Stimulated activated naive B cell treated with anti-CD40 and anti-IgM and Interleukin-4, amounts not matched to agents 10 μg/mL and 1 μg/mL and 100 μg/mL, for 72 hours (primary cell): Measurements from ENCODE around the gene SNN.

Experiments used
- ATAC-seq, 2 donors: fragments of 150-1000 bp; cut with Tn5 transposase; replicated peaks; 2 replicates each; pipeline ENCODE4 v1.10.0; 2021; ENCODE audit warnings: moderate library complexity in 1 of 2
- DNase-seq: peaks from one replicate; pipeline ENCODE4 v3.0.0; 2021
- H3K27ac Mint-ChIP-seq: one replicate; pipeline ENCODE4 v1.8.0; 2022; ENCODE audit warnings: mild to moderate bottlenecking, mixed read lengths
- H3K27me3 Mint-ChIP-seq, 2 donors: one replicate each; pipeline ENCODE4 v1.8.0; 2022; ENCODE audit warnings: mixed read lengths in 2 of 2
- H3K36me3 Mint-ChIP-seq, 2 donors: one replicate each; pipeline ENCODE4 v1.8.0; 2022; ENCODE audit warnings: mixed read lengths in 2 of 2, mild to moderate bottlenecking in 1 of 2
- H3K4me1 Mint-ChIP-seq, 2 donors: one replicate each; pipeline ENCODE4 v1.8.0; 2022; ENCODE audit warnings: mixed read lengths in 2 of 2, mild to moderate bottlenecking in 1 of 2
- H3K4me3 Mint-ChIP-seq, 2 donors: one replicate each; pipeline ENCODE4 v1.8.0; 2022; ENCODE audit warnings: mild to moderate bottlenecking in 2 of 2, mixed read lengths in 2 of 2, moderate library complexity in 1 of 2
- H3K9me3 Mint-ChIP-seq, 2 donors: one replicate each; pipeline ENCODE4 v1.8.0; 2022; ENCODE audit warnings: mixed read lengths in 2 of 2, mild to moderate bottlenecking in 1 of 2

SNN gene

DNA sequence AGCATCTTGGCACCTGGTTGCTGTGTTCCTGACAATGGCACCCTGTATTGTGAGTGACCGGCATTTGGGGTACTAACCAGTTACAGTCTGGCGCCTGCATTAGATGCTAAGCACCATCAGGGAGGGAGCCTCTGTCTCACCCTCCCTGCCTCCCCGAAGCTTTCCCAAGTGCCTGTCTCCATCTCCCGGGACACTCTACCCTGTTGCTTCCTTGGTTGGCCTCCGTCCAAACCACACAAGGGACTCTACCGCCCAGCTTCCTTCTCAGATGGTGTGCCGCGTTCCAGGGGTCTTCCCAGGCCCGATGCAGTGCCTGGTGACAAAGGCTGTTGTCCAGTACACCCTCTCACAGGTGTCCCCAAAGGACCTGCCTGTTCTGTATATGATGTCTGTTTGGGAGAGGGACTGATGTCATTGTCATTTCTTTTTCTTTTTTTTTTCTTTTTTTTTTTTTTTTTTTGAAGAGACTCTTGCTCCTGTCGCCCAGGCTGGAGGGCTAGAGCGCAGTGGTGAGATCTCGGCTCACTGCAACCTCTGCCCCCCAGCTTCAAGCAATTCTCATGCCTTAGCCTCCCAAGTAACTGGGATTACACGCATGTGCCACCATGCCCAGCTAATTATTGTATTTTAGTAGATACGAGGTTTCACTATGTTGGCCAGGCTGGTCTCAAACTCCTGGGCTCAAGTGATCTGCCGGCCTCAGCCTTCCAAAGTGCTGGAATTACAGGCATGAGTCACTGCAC is 6.7 kb downstream of the SNN start:
- Mint-ChIP-seq H3K27me3 (no peaks in the 10 kb centered on the region), H3K9me3 (no peaks in the 10 kb centered on the region), H3K4me1 (peaks cover 85 to 97% of the 10 kb centered on the region in 2 donors), H3K36me3 (peaks cover 34 to 56% of the 10 kb centered on the region in 2 donors), H3K27ac (peak overlapping the region; percentile 85), H3K4me3 (no peak overlapping the region)
- ATAC-seq: no peak
- no peak for DNase-seq

DNA sequence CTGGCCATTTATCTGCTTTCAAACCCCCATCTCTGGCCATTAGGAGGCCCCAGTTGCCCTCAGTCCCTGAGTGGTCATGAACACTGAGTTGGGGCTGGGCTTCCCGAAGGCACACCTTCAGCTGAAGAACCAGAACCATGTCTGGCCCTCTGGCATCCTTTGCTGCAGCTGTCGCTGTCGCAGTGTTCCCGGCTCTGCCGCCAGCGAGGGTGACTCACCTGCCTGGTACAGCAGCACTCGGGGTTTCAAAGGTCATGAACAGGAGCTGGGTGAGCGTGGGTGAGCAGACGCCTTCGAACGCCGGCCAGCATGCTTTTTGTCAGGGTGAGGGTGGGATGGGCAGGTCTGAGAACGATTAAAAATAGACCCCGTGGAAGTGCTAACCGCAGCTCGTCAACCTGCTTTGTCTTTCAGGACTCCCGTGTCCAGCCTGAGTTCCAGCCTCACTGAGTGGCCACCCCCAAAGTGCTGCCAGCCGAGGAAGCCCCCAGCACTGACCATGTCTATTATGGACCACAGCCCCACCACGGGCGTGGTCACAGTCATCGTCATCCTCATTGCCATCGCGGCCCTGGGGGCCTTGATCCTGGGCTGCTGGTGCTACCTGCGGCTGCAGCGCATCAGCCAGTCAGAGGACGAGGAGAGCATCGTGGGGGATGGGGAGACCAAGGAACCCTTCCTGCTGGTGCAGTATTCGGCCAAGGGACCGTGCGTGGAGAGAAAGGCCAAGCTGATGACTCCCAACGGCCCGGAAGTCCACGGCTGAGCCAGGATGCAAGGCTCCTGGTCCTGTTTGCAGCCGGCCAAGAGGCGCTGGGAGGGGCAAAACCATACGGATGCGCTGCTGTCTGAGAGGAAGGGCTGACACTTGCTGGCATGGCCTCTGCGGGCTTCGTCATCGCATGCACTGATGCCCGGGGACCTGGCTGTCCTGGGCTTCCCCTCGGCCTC is 7.6 kb downstream of the SNN start:
- DNase-seq (no peak), ATAC-seq (no peak)
- H3K4me1 Mint-ChIP-seq: peaks cover 82 to 97% of the 10 kb centered on the region in 2 donors
- peak overlapping the region; percentile 59 for H3K27ac Mint-ChIP-seq
- H3K9me3 Mint-ChIP-seq: no peaks in the 10 kb centered on the region
- H3K36me3 Mint-ChIP-seq: peaks cover 37 to 58% of the 10 kb centered on the region in 2 donors
- H3K27me3 Mint-ChIP-seq: no peaks in the 10 kb centered on the region
- no peak overlapping the region for H3K4me3 Mint-ChIP-seq

DNA sequence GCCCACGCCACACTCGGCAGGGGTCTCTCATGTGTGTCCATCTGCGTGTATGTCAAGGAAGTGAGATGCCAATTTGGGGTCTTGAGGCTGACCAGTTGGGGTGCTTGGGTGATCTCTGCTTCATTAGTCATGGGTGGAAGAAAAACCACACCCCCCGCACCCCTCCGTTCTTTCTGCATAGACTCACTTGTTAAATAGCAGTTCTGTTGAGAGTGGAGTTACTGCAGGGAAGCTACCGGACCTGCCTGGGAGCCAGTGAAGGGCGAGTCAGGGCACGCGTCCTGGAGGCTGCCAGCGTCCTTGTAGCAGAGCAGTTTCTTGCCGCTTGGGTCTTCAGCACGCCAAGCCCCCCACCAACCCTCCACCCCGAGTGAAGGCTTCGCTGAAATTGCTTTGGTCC is 8.5 kb downstream of the SNN start:
- H3K27me3 Mint-ChIP-seq: no peaks in the 10 kb centered on the region
- ATAC-seq (no peak), DNase-seq (no peak)
- no peak overlapping the region for H3K4me3 Mint-ChIP-seq
- peaks cover 43 to 65% of the 10 kb centered on the region in 2 donors for H3K36me3 Mint-ChIP-seq
- peak overlapping the region; percentile 89 for H3K27ac Mint-ChIP-seq
- H3K9me3 Mint-ChIP-seq: no peaks in the 10 kb centered on the region
- H3K4me1 Mint-ChIP-seq: peaks cover 82 to 97% of the 10 kb centered on the region in 2 donors

DNA sequence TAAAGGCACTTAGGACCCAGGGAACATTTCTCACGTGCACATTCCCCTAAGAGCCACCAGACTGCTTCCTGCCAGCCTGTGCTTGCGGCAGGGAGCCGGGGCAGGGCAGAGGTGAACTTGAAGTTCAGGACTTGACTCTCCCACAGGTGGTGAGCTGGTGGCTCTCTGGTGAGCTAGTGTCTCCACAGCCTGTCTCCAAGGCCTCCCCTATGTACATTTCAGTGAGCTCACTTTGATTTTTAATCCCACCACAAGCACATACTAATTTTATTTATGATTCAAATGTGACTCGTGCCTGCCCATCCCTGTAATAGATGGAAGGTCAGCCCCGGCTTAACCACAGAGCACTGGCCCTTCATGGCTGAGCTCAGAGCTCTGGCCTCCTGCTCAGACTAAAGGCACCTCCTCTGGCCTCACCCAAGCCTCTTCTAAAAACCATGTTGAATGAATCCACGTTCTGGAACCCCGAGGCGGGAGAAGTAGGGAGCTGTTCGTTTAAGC is 9.2 kb downstream of the SNN start:
- no peak for DNase-seq
- Mint-ChIP-seq H3K36me3 (peaks cover 43 to 66% of the 10 kb centered on the region in 2 donors), H3K4me1 (peaks cover 80 to 97% of the 10 kb centered on the region in 2 donors), H3K27me3 (no peaks in the 10 kb centered on the region), H3K27ac (peak overlapping the region; percentile 83), H3K9me3 (no peaks in the 10 kb centered on the region), H3K4me3 (peak overlapping the region; percentile 20 to 47)
- ATAC-seq: no peak

DNA sequence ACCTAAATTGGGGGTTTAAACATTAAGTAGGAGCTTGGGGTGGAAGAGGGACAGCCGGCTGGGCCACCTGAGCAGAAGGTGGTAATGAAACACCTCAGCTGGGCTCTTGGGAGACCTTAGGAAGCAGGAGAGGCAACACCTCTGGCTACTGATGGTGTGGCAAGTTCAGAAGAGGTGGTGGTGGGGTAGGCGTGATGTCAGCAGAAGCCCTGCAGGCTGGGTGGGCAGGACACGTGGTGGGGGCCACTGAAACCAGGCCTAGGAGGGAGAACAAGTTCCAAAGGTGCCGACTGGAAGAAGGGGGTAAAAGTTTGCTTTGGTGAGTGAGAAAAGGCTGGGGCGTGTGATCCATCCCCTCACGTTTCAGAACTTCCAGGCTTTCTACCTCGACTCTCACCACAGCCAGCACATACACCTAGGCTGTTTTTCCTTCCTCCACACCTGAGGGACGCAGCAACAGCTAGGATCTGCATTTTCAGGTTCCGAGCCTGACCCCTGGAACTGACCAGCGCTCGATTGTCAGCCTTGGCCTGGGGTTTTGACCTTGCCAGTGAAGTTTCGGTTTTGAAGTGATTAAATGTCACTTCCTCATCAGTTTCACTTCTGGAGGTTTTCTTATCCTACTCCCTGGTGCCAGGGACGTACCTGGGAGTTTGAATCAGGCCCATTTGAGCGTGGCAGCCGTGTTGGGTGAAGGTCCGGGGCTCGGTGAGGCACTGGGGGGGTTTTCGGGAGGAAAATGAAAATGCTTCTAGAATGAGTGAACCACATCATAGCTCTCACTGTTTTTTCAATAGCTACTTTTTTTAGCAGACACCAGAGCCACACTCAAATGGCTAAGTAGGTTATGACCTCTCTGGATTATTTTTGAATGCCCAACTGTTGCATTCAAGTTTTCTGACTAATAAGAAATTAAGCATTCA is 10.0 kb downstream of the SNN start:
- H3K4me3 Mint-ChIP-seq: peak overlapping the region; percentile 62 to 65
- H3K27ac Mint-ChIP-seq: peak overlapping the region; percentile 83
- peak in 1 of 2 donors; percentile 11 for ATAC-seq
- H3K36me3 Mint-ChIP-seq: peaks cover 49 to 73% of the 10 kb centered on the region in 2 donors
- peaks cover 81 to 97% of the 10 kb centered on the region in 2 donors for H3K4me1 Mint-ChIP-seq
- H3K27me3 Mint-ChIP-seq: no peaks in the 10 kb centered on the region
- H3K9me3 Mint-ChIP-seq: no peaks in the 10 kb centered on the region
- DNase-seq: no peak

DNA sequence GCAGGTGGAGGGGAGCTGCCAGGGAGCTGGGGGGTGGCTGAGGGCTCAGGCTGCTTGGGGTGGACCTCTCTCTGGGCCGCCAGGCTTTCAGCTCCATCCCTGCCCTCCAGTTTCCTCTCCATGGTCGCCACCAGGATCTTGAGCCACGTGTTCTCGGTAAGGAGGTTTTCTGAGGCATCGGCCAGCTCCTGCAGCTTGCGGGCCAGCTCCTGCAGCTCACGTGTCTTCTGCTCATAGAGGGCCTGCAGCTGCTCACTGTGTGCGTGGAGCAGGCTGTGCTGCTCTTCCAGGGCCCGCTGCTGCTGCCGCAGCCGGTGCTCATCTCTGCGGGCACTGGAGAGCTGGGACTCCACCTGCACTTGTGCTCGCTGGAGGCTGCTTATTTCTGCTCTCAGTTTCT is 11.0 kb downstream of the SNN start:
- H3K27ac Mint-ChIP-seq: no peak overlapping the region
- DNase-seq: no peak
- peaks cover 83 to 97% of the 10 kb centered on the region in 2 donors for H3K4me1 Mint-ChIP-seq
- no peak for ATAC-seq
- H3K27me3 Mint-ChIP-seq: no peaks in the 10 kb centered on the region
- peaks cover 54 to 81% of the 10 kb centered on the region in 2 donors for H3K36me3 Mint-ChIP-seq
- H3K9me3 Mint-ChIP-seq: no peaks in the 10 kb centered on the region
- H3K4me3 Mint-ChIP-seq: peak overlapping the region; percentile 29 to 47

DNA sequence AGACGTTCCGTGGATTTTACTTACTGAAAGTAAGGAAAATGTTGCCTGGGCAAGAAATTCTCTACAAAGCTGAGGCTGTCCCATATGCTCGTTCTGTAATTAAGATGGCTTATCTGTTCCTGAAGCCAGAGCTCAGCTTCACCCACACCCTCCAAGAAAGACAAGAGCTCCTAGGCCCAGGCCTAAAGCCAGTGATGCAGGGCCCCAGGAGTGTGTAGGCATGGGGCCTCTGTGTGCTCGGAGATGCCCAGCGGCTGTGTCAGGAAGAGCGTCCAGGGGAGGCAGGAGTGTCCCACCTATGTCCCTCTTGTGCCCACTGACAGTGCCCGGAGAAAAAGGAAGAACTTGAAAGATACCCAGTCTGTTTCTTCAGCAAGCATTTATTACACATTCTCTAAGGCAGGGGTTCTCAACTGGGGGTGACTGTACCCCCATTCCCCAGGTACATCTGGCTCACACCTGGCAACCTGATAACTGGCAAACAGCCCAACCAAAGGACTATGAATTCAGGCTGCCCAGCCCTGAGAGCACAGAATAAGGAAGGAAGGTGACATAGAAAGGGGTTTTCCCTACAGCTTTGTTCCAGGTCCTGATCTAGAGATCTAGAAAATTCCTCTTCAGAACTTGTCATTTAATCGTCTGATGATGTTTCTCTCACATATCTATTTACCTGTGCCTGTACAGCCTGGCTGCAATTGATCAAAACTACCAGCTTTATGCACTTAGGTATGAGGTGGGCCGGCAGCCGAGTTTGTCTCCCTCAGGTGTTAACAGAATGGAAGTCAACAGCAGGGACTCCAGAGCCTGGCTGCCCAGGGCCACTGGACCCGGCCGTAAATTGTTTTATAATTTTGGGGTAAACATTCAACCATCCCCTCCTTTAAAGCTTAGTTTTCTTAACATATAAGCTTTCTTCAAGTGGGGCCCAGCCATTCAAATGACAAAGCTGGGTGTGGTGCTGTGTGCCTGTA is 12.0 kb downstream of the SNN start:
- Mint-ChIP-seq H3K27ac (peak overlapping the region; percentile 81), H3K4me3 (peak overlapping the region; percentile 32 to 50), H3K27me3 (no peaks in the 10 kb centered on the region), H3K4me1 (peaks cover 83 to 94% of the 10 kb centered on the region in 2 donors), H3K36me3 (peaks cover 57 to 83% of the 10 kb centered on the region in 2 donors), H3K9me3 (no peaks in the 10 kb centered on the region)
- DNase-seq: no peak
- ATAC-seq: no peak

DNA sequence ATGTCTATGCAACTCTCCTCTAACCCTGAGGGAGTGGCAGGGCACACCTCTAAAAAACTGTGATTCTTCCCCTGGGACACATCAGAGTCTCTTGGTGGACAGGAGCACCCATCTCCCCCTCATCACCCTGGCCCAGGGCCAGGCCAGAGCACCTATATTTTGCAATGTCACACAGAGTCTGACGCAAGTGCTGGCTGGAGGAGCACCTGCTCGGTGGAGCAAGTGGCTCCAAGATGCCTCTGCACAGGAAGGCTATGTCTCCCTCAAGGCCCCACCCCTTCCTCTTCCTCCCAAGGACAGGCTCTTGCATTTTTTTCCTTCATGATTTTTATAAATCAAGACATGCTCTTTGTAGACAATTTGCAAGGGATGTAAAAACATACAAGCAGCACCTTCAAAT is 13.3 kb downstream of the SNN start:
- DNase-seq (no peak), ATAC-seq (peak; percentile 48 to 49)
- Mint-ChIP-seq H3K4me3 (peak overlapping the region; percentile 51 to 57), H3K4me1 (peaks cover 74 to 84% of the 10 kb centered on the region in 2 donors), H3K27me3 (no peaks in the 10 kb centered on the region), H3K27ac (peak overlapping the region; percentile 97), H3K9me3 (no peaks in the 10 kb centered on the region), H3K36me3 (peaks cover 61 to 79% of the 10 kb centered on the region in 2 donors)

DNA sequence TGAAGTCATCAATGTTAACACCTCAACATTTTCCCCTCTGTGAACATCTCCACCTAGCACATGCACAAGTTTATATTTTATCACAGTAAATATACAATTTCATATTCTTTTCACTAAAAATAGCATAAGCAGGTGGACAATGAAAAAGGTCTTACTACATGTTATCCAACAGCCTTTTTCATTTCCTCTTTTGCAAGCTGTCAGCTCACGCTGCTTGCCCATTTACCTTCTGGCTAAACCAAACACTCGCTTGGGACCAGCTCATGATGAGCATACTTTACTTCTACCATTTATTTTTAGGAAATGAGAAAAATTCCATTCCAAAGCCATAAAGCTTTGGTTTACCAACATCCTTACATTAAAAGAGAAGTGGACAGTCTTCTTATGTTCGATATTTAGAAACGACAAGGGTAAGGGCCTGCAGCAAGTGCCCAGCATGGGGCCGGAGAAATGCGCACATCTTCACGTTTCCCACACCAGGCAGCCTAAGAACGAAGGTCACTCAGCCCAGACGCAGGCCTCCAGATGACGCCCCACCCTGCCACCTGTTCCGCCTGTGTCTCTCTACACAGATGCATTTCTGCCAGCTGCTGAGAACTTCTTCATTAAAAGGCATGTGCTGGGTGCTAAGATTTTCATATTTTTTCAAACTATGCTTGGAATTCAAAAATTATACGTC is 13.9 kb downstream of the SNN start:
- peak overlapping the region; percentile 51 to 71 for H3K4me3 Mint-ChIP-seq
- H3K36me3 Mint-ChIP-seq: peaks cover 60 to 79% of the 10 kb centered on the region in 2 donors
- H3K27ac Mint-ChIP-seq: peak overlapping the region; percentile 97

DNA sequence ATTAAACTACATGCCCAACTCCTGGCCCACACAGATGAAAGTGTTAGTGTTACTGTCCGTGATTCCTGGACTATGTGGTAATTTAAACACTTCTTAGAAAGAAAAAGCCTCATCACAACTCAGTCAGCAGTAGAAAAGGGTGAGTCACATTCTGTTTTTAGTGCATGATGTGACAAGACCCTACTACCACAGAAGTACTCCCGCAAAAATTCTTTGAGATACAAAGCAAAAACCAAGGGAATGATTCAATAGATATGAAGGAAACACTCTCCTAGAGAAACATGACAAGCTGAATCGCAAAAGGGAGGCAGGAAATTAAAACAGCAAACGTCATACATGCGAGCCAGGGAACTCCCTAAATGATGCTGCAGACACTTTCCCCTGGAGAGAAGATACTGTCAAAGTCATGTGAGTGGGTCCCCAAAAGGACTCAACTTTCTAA is 14.4 kb downstream of the SNN start:
- Mint-ChIP-seq H3K9me3 (peaks cover 0 to under 1% of the 10 kb centered on the region in 2 donors), H3K4me3 (peak overlapping the region; percentile 51 to 71), H3K36me3 (peaks cover 60 to 79% of the 10 kb centered on the region in 2 donors), H3K27ac (peak overlapping the region; percentile 97), H3K27me3 (no peaks in the 10 kb centered on the region), H3K4me1 (peaks cover 69 to 81% of the 10 kb centered on the region in 2 donors)
- ATAC-seq (peak; percentile 54 to 61), DNase-seq (no peak)

More for the DNA sequence above, 13.9 kb downstream of the SNN start:
- peak; percentile 73 to 82 for ATAC-seq
- Mint-ChIP-seq H3K4me1 (peaks cover 71 to 82% of the 10 kb centered on the region in 2 donors), H3K27me3 (no peaks in the 10 kb centered on the region), H3K9me3 (no peaks in the 10 kb centered on the region)
- DNase-seq: no peak

DNA sequence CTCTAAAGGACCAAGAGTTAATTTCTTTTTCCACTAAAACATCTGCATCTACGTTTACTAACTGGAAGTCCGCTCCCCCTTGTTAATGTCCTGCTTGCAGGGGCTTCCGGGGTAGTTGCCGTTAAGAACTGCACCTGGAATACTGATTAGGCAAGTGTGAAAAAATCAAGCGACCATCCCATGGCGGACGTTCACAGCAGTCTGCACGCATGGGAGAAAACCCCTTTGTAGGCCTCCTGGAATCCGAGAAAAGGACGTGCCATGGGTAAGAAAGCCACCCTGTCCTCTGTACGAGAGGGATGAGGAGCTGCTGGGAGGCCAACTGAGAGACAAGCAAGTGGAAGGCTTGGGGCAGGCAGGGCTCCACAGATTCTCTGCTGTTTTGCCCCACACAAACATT is 14.9 kb downstream of the SNN start:
- Mint-ChIP-seq H3K36me3 (peaks cover 61 to 79% of the 10 kb centered on the region in 2 donors), H3K4me1 (peaks cover 65 to 81% of the 10 kb centered on the region in 2 donors), H3K27ac (peak overlapping the region; percentile 97), H3K4me3 (peak overlapping the region; percentile 46 to 51), H3K9me3 (peaks cover 0 to 1% of the 10 kb centered on the region in 2 donors), H3K27me3 (no peaks in the 10 kb centered on the region)
- ATAC-seq: no peak
- no peak for DNase-seq
